Measurements from ENCODE around the gene TEX9. TPM values are rescaled to one million over a fixed set of nuclear protein-coding genes. Genes with fewer than 3 reads are reported as not detected.
A peak's percentile ranks its signal among the peaks of the same experiment; 100 is the strongest.
"Not testable (repeated sequence)": the region's sequence is repeated elsewhere in the genome, so short reads cannot be mapped to it uniquely, and the experiment has no call there.

The TEX9 gene
- total RNA-seq, 2 experiments from 2014 or later = 1.6 TPM

GRCh38 chr15:56349554-56349953, 15.7 kb upstream of the TEX9 start:
- Mint-ChIP-seq H3K36me3 (no peaks in the 10 kb centered on the region), H3K27ac (no peak overlapping the region), H3K4me3 (no peak overlapping the region), H3K9me3 (no peaks in the 10 kb centered on the region), H3K27me3 (no peaks in the 10 kb centered on the region), H3K4me1 (no peaks in the 10 kb centered on the region)
- DNase-seq = no peak

GRCh38 chr15:56351353-56351752, 13.9 kb upstream of the TEX9 start:
- Mint-ChIP-seq H3K4me1 (no peaks in the 10 kb centered on the region), H3K27me3 (no peaks in the 10 kb centered on the region), H3K4me3 (no peak overlapping the region), H3K36me3 (no peaks in the 10 kb centered on the region), H3K27ac (no peak overlapping the region), H3K9me3 (no peaks in the 10 kb centered on the region)
- DNase-seq = no peak

- Mint-ChIP-seq H3K4me3 (no peak overlapping the region), H3K27ac (no peak overlapping the region), H3K27me3 (no peaks in the 10 kb centered on the region), H3K4me1 (no peaks in the 10 kb centered on the region), H3K36me3 (no peaks in the 10 kb centered on the region), H3K9me3 (no peaks in the 10 kb centered on the region)
- DNase-seq = no peak
Observed at GRCh38 chr15:56351957-56352506, 13.2 kb upstream of the TEX9 start.

GRCh38 chr15:56353119-56353518, 12.1 kb upstream of the TEX9 start:
- Mint-ChIP-seq H3K27ac (no peak overlapping the region), H3K4me1 (no peaks in the 10 kb centered on the region), H3K4me3 (no peak overlapping the region), H3K36me3 (no peaks in the 10 kb centered on the region), H3K27me3 (no peaks in the 10 kb centered on the region), H3K9me3 (no peaks in the 10 kb centered on the region)
- DNase-seq = no peak

- H3K4me1 Mint-ChIP-seq = no peaks in the 10 kb centered on the region
- DNase-seq = no peak
- no peak overlapping the region for H3K27ac Mint-ChIP-seq
- H3K4me3 Mint-ChIP-seq = no peak overlapping the region
- no peaks in the 10 kb centered on the region for H3K9me3 Mint-ChIP-seq
- no peaks in the 10 kb centered on the region for H3K36me3 Mint-ChIP-seq
- no peaks in the 10 kb centered on the region for H3K27me3 Mint-ChIP-seq
Observed at GRCh38 chr15:56353740-56354139, 11.5 kb upstream of the TEX9 start.

- Mint-ChIP-seq H3K27me3 (peaks cover 3% of the 10 kb centered on the region), H3K4me3 (no peak overlapping the region), H3K36me3 (no peaks in the 10 kb centered on the region), H3K4me1 (no peaks in the 10 kb centered on the region), H3K9me3 (no peaks in the 10 kb centered on the region), H3K27ac (no peak overlapping the region)
- no peak for DNase-seq
Observed at GRCh38 chr15:56356616-56357015, 8.6 kb upstream of the TEX9 start.

GRCh38 chr15:56358604-56359003, 6.6 kb upstream of the TEX9 start:
- H3K9me3 Mint-ChIP-seq = peaks cover 6% of the 10 kb centered on the region
- H3K36me3 Mint-ChIP-seq = no peaks in the 10 kb centered on the region
- no peak for DNase-seq
- H3K27ac Mint-ChIP-seq = no peak overlapping the region
- no peak overlapping the region for H3K4me3 Mint-ChIP-seq
- peaks cover 15% of the 10 kb centered on the region for H3K27me3 Mint-ChIP-seq
- H3K4me1 Mint-ChIP-seq = no peaks in the 10 kb centered on the region

- peaks cover 36% of the 10 kb centered on the region for H3K27me3 Mint-ChIP-seq
- H3K4me3 Mint-ChIP-seq = no peak overlapping the region
- peaks cover 6% of the 10 kb centered on the region for H3K9me3 Mint-ChIP-seq
Observed at GRCh38 chr15:56361987-56362386, 3.2 kb upstream of the TEX9 start.

GRCh38 chr15:56366211-56366610, 985 bp downstream of the TEX9 start:
- peaks cover 6% of the 10 kb centered on the region for H3K9me3 Mint-ChIP-seq
- peak overlapping the region; percentile 81 for H3K4me3 Mint-ChIP-seq
- H3K4me1 Mint-ChIP-seq = peaks cover 11% of the 10 kb centered on the region
- H3K27ac Mint-ChIP-seq = no peak overlapping the region
- peaks cover 68% of the 10 kb centered on the region for H3K27me3 Mint-ChIP-seq
- DNase-seq = no peak
- no peaks in the 10 kb centered on the region for H3K36me3 Mint-ChIP-seq

More at GRCh38 chr15:56361987-56362386, 3.2 kb upstream of the TEX9 start:
- Mint-ChIP-seq H3K36me3 (no peaks in the 10 kb centered on the region), H3K27ac (no peak overlapping the region), H3K4me1 (peaks cover 11% of the 10 kb centered on the region)
- no peak for DNase-seq

- Mint-ChIP-seq H3K4me3 (no peak overlapping the region), H3K36me3 (no peaks in the 10 kb centered on the region), H3K4me1 (peaks cover 16% of the 10 kb centered on the region), H3K9me3 (peaks cover 4% of the 10 kb centered on the region), H3K27ac (no peak overlapping the region), H3K27me3 (peaks cover 66% of the 10 kb centered on the region)
- DNase-seq = no peak
Observed at GRCh38 chr15:56367156-56367555, 1.9 kb downstream of the TEX9 start.

- no peak for DNase-seq
- peaks cover 51% of the 10 kb centered on the region for H3K27me3 Mint-ChIP-seq
- peaks cover 16% of the 10 kb centered on the region for H3K4me1 Mint-ChIP-seq
- H3K9me3 Mint-ChIP-seq = no peaks in the 10 kb centered on the region
- H3K36me3 Mint-ChIP-seq = no peaks in the 10 kb centered on the region
- no peak overlapping the region for H3K4me3 Mint-ChIP-seq
- H3K27ac Mint-ChIP-seq = no peak overlapping the region
Observed at GRCh38 chr15:56369234-56369633, 4.0 kb downstream of the TEX9 start.

GRCh38 chr15:56371495-56372147, 6.4 kb downstream of the TEX9 start:
- Mint-ChIP-seq H3K9me3 (peaks cover 5% of the 10 kb centered on the region), H3K27ac (no peak overlapping the region), H3K4me3 (no peak overlapping the region), H3K4me1 (peaks cover 5% of the 10 kb centered on the region), H3K36me3 (no peaks in the 10 kb centered on the region), H3K27me3 (peaks cover 45% of the 10 kb centered on the region)
- no peak for DNase-seq

GRCh38 chr15:56374693-56375092, 9.5 kb downstream of the TEX9 start:
- Mint-ChIP-seq H3K27me3 (peaks cover 22% of the 10 kb centered on the region), H3K9me3 (peaks cover 15% of the 10 kb centered on the region)
- not testable (repeated sequence) for H3K4me1 Mint-ChIP-seq, DNase-seq, H3K27ac Mint-ChIP-seq, H3K36me3 Mint-ChIP-seq, H3K4me3 Mint-ChIP-seq

GRCh38 chr15:56377822-56378221, 12.6 kb downstream of the TEX9 start:
- H3K27me3 Mint-ChIP-seq, H3K27ac Mint-ChIP-seq, DNase-seq, H3K36me3 Mint-ChIP-seq, H3K4me1 Mint-ChIP-seq, H3K4me3 Mint-ChIP-seq: not testable (repeated sequence)
- peaks cover 24% of the 10 kb centered on the region for H3K9me3 Mint-ChIP-seq

- H3K36me3 Mint-ChIP-seq = peaks cover 10% of the 10 kb centered on the region
- no peak for DNase-seq
- H3K9me3 Mint-ChIP-seq = peaks cover 19% of the 10 kb centered on the region
- no peak overlapping the region for H3K4me3 Mint-ChIP-seq
- no peak overlapping the region for H3K27ac Mint-ChIP-seq
- peaks cover 3% of the 10 kb centered on the region for H3K27me3 Mint-ChIP-seq
- H3K4me1 Mint-ChIP-seq = no peaks in the 10 kb centered on the region
Observed at GRCh38 chr15:56383010-56383409, 17.8 kb downstream of the TEX9 start.

GRCh38 chr15:56385908-56386307, 20.7 kb downstream of the TEX9 start:
- H3K27ac Mint-ChIP-seq = no peak overlapping the region

More at GRCh38 chr15:56385908-56386307, 20.7 kb downstream of the TEX9 start:
- H3K9me3 Mint-ChIP-seq = peaks cover under 1% of the 10 kb centered on the region
- DNase-seq = no peak
- H3K27me3 Mint-ChIP-seq = no peaks in the 10 kb centered on the region
- H3K36me3 Mint-ChIP-seq = peaks cover 4% of the 10 kb centered on the region
- peaks cover 3% of the 10 kb centered on the region for H3K4me1 Mint-ChIP-seq
- H3K4me3 Mint-ChIP-seq = no peak overlapping the region

Measured in activated naive CD8-positive, alpha-beta T cell treated with anti-CD3 and anti-CD28 coated beads for 36 hours (primary cell).